NCI-H2227 treated with DMSO at 0.1 percent for 48 hours (cell line): ENCODE measurements around the gene ZDHHC24.
"Not testable (repeated sequence)": the region's sequence is repeated elsewhere in the genome, so short reads cannot be mapped to it uniquely, and the experiment has no call there.

Experiments used
- DNase-seq: peaks from one replicate; lab custom pipeline; 2025; lab: John Stamatoyannopoulos, UW

ZDHHC24 gene

GRCh38 chr11:66545701-66546367 lies at the start of gene ZDHHC24:
Gene ZDHHC24 (minus strand): TSS chr11:66546048. CDS start chr11:66546003, 45 bp downstream.
- peak; percentile 96 for DNase-seq

GRCh38 chr11:66595245-66595904 lies 49.5 kb upstream of the ZDHHC24 start:
- no peak for DNase-seq

GRCh38 chr11:66593650-66594049 lies 47.8 kb upstream of the ZDHHC24 start:
- DNase-seq = no peak

GRCh38 chr11:66593303-66593635 lies 47.4 kb upstream of the ZDHHC24 start:
- peak; percentile 41 for DNase-seq

GRCh38 chr11:66592457-66593302 lies 46.8 kb upstream of the ZDHHC24 start, which contains the start of the genes CCDC87 and CCS:
Gene CCDC87 (minus strand): TSS chr11:66593063. CDS start chr11:66593015, 48 bp downstream.
Gene CCS (plus strand): TSS chr11:66593185. CDS start chr11:66593262, 77 bp downstream.
- peak; percentile 85 for DNase-seq

- no peak for DNase-seq
Observed at GRCh38 chr11:66591175-66591574, 45.3 kb upstream of the ZDHHC24 start.

- no peak for DNase-seq
Observed at GRCh38 chr11:66589996-66590675, 44.3 kb upstream of the ZDHHC24 start.

- DNase-seq = not testable (repeated sequence)
Observed at GRCh38 chr11:66589315-66589714, 43.5 kb upstream of the ZDHHC24 start.

- no peak for DNase-seq
Observed at GRCh38 chr11:66586136-66586535, 40.3 kb upstream of the ZDHHC24 start.

- DNase-seq = not testable (repeated sequence)
Observed at GRCh38 chr11:66585447-66585846, 39.6 kb upstream of the ZDHHC24 start.

GRCh38 chr11:66582565-66583147 lies 36.8 kb upstream of the ZDHHC24 start:
- not testable (repeated sequence) for DNase-seq

- DNase-seq = no peak
Observed at GRCh38 chr11:66581261-66581660, 35.4 kb upstream of the ZDHHC24 start.

GRCh38 chr11:66580803-66581202 lies 35.0 kb upstream of the ZDHHC24 start:
- no peak for DNase-seq

- DNase-seq = peak; percentile 36
Observed at GRCh38 chr11:66579017-66579606, 33.3 kb upstream of the ZDHHC24 start.

GRCh38 chr11:66570850-66571180 lies 25.0 kb upstream of the ZDHHC24 start:
- no peak for DNase-seq

GRCh38 chr11:66570079-66570849 lies 24.4 kb upstream of the ZDHHC24 start:
- DNase-seq = no peak

GRCh38 chr11:66569076-66569475 lies 23.2 kb upstream of the ZDHHC24 start:
- DNase-seq = no peak

GRCh38 chr11:66568124-66568916 lies 22.5 kb upstream of the ZDHHC24 start, which contains the start of gene CTSF:
Gene CTSF (minus strand): TSS chr11:66568606. CDS start chr11:66568486, 120 bp downstream.
- DNase-seq = peak; percentile 76

GRCh38 chr11:66567787-66568123 lies 21.9 kb upstream of the ZDHHC24 start:
- no peak for DNase-seq

- no peak for DNase-seq
Observed at GRCh38 chr11:66566221-66566620, 20.4 kb upstream of the ZDHHC24 start.
